H9 (cell line): ENCODE data around the gene PPP1R27. TPM values are rescaled to one million over a fixed set of nuclear protein-coding genes. Genes with fewer than 3 reads are reported as not detected.

Experiments
- DNase-seq: peaks from one replicate; pipeline ENCODE4 v3.0.0-alpha.2; 2017
- H2AFZ ChIP-seq: one replicate; pipeline ENCODE4 v1.6.1; 2013; ENCODE audit warnings: mild to moderate bottlenecking, low read length, control low read depth, moderate library complexity
- H2AK5ac ChIP-seq: 2 replicates; pipeline ENCODE4 v1.6.1; 2013; ENCODE audit warnings: low read length, control low read depth, mixed read lengths; ENCODE audit not compliant: insufficient read length
- H2BK120ac ChIP-seq: one replicate; pipeline ENCODE4 v1.6.1; 2013; ENCODE audit warnings: low read depth, mild to moderate bottlenecking, low read length, control low read depth, inconsistent platforms; ENCODE audit not compliant: poor library complexity, severe bottlenecking
- H2BK12ac ChIP-seq: 2 replicates; pipeline ENCODE4 v1.6.1; 2013; ENCODE audit warnings: low read length, control low read depth, mixed read lengths, low read depth; ENCODE audit not compliant: insufficient read length
- H2BK15ac ChIP-seq: 2 replicates; pipeline ENCODE4 v1.6.1; 2013; ENCODE audit warnings: low read depth, low read length, control low read depth
- H2BK20ac ChIP-seq: one replicate; pipeline ENCODE4 v1.6.1; 2013; ENCODE audit warnings: low read depth, mild to moderate bottlenecking, low read length, control low read depth, inconsistent platforms; ENCODE audit not compliant: poor library complexity, severe bottlenecking
- H2BK5ac ChIP-seq: 2 replicates; pipeline ENCODE4 v1.6.1; 2013; ENCODE audit warnings: low read length, control low read depth, mixed read lengths; ENCODE audit not compliant: insufficient read length
- H3K14ac ChIP-seq: 2 replicates; pipeline ENCODE4 v1.6.1; 2013; ENCODE audit warnings: low read length, control low read depth; ENCODE audit not compliant: insufficient read depth
- H3K18ac ChIP-seq: 2 replicates; pipeline ENCODE4 v1.6.1; 2013; ENCODE audit warnings: low read depth, mild to moderate bottlenecking, mixed read lengths, low read length, control low read depth; ENCODE audit not compliant: insufficient read length
- H3K23ac ChIP-seq: 2 replicates; pipeline ENCODE4 v1.6.1; 2013; ENCODE audit warnings: low read length, control low read depth, mixed read lengths, low read depth; ENCODE audit not compliant: insufficient read length
- H3K23me2 ChIP-seq: 2 replicates; pipeline ENCODE4 v1.6.1; 2013; ENCODE audit warnings: low read depth, mild to moderate bottlenecking, mixed read lengths, low read length, control low read depth; ENCODE audit not compliant: insufficient read length, poor library complexity, severe bottlenecking
- H3K27ac ChIP-seq: 2 replicates; pipeline ENCODE4 v1.5.1; 2013; ENCODE audit warnings: low read length, control low read depth, mixed read lengths, low read depth; ENCODE audit not compliant: insufficient read length
- H3K27me3 ChIP-seq: 2 replicates; pipeline ENCODE4 v1.6.1; 2013; ENCODE audit warnings: low read length, control low read depth, inconsistent platforms; ENCODE audit not compliant: insufficient read depth
- H3K4ac ChIP-seq: 2 replicates; pipeline ENCODE4 v1.6.1; 2013; ENCODE audit warnings: low read depth, mild to moderate bottlenecking, control low read depth, inconsistent platforms, low read length, moderate library complexity
- H3K4me1 ChIP-seq: 2 replicates; pipeline ENCODE4 v1.6.1; 2013; ENCODE audit warnings: low read length, control low read depth, inconsistent platforms; ENCODE audit not compliant: insufficient read depth
- H3K4me2 ChIP-seq: 2 replicates; pipeline ENCODE4 v1.6.1; 2013; ENCODE audit warnings: low read length, control low read depth, mixed read lengths; ENCODE audit not compliant: insufficient read length, insufficient read depth
- H3K56ac ChIP-seq: 2 replicates; pipeline ENCODE4 v1.6.1; 2013; ENCODE audit warnings: low read depth, mild to moderate bottlenecking, mixed read lengths, low read length, control low read depth; ENCODE audit not compliant: insufficient read length
- H3K79me1 ChIP-seq: 2 replicates; pipeline ENCODE4 v1.6.1; 2013; ENCODE audit warnings: low read depth, mild to moderate bottlenecking, moderate library complexity, low read length, control low read depth, inconsistent platforms; ENCODE audit not compliant: insufficient read depth, poor library complexity, severe bottlenecking
- H3K79me2 ChIP-seq: 2 replicates; pipeline ENCODE4 v1.6.1; 2013; ENCODE audit warnings: low read length, control low read depth, inconsistent platforms; ENCODE audit not compliant: insufficient read depth
- H3K9ac ChIP-seq: 2 replicates; pipeline ENCODE4 v1.6.1; 2013; ENCODE audit warnings: low read length, control low read depth, mixed read lengths; ENCODE audit not compliant: insufficient read length; ENCODE audit errors: extremely low read depth
- H3K9me3 ChIP-seq: one replicate; pipeline ENCODE4 v1.6.1; 2013; ENCODE audit warnings: low read depth, low read length, inconsistent platforms; ENCODE audit not compliant: control insufficient read depth
- H3T11ph ChIP-seq: one replicate; pipeline ENCODE4 v1.6.1; 2013; ENCODE audit warnings: mild to moderate bottlenecking, low read length, control low read depth, inconsistent platforms
- H4K20me1 ChIP-seq: one replicate; pipeline ENCODE4 v1.6.1; 2013; ENCODE audit not compliant: control insufficient read depth, insufficient read length, insufficient read depth
- H4K5ac ChIP-seq: 2 replicates; pipeline ENCODE4 v1.6.1; 2013; ENCODE audit warnings: low read depth, mild to moderate bottlenecking, mixed read lengths, low read length, control low read depth; ENCODE audit not compliant: insufficient read length
- H4K8ac ChIP-seq: replicated peaks from 2 replicates; pipeline ENCODE4 v1.6.1; 2013; ENCODE audit warnings: low read length, control low read depth, mixed read lengths, low read depth; ENCODE audit not compliant: insufficient read length
- H4K91ac ChIP-seq: 2 replicates; pipeline ENCODE4 v1.6.1; 2013; ENCODE audit warnings: low read depth, mild to moderate bottlenecking, moderate library complexity, mixed read lengths, low read length, control low read depth; ENCODE audit not compliant: insufficient read length
- H3K27ac Mint-ChIP-seq, 3 experiments: 2 replicates in 2 of 3; 3 replicates in 1 of 3; pipeline ENCODE4 v1.8.0; 2020 to 2021; ENCODE audit warnings: mixed read lengths in 3 of 3, mild to moderate bottlenecking in 1 of 3, moderate library complexity in 1 of 3
- H3K27me3 Mint-ChIP-seq: 2 replicates; pipeline ENCODE4 v1.8.0; 2021; ENCODE audit warnings: low read depth, mild to moderate bottlenecking, moderate library complexity, mixed read lengths
- H3K36me3 Mint-ChIP-seq, 3 experiments: 2 replicates in 2 of 3; 3 replicates in 1 of 3; pipeline ENCODE4 v1.8.0; 2020 to 2021; ENCODE audit warnings: low read depth in 3 of 3, mixed read lengths in 3 of 3; ENCODE audit not compliant: insufficient read depth in 1 of 3
- H3K4me1 Mint-ChIP-seq, 2 experiments: 2 replicates each; pipeline ENCODE4 v1.8.0; 2020; ENCODE audit warnings: mixed read lengths in 2 of 2
- H3K4me3 Mint-ChIP-seq, 2 experiments: 2 replicates in 1 of 2; 3 replicates in 1 of 2; pipeline ENCODE4 v1.8.0; 2020 to 2021; ENCODE audit warnings: mild to moderate bottlenecking in 2 of 2, mixed read lengths in 2 of 2, moderate library complexity in 1 of 2
- H3K9me3 Mint-ChIP-seq, 2 experiments: 2 replicates in 1 of 2; 3 replicates in 1 of 2; pipeline ENCODE4 v1.8.0; 2020; ENCODE audit warnings: mild to moderate bottlenecking in 2 of 2, mixed read lengths in 2 of 2, moderate library complexity in 1 of 2
- WGBS: extraction: QIAGEN DNeasy Blood & Tissue Kit; methylation state at CpG from one replicate; pipeline ENCODE4 v1.1.7; 2013; ENCODE audit warnings: missing lambda C conversion rate, low lambda C conversion rate, mixed read lengths; ENCODE audit not compliant: insufficient read length; ENCODE audit errors: extremely low coverage; 5-methylcytosine and 5-hydroxymethylcytosine counted together
- total RNA-seq: library from RNA; stranded (reverse); gene quantifications from 2 replicates; pipeline ENCODE4 v1.2.1, GENCODE V29; 2021
- TF ChIP-seq, protein P1 (sequence below): fragments of 200-600 bp; sonication (generic); conservative IDR thresholded peaks from 3 replicates; pipeline ENCODE4 v1.8.0; 2021; ENCODE audit warnings: antibody characterized with exemption, mild to moderate bottlenecking

The PPP1R27 gene
- total RNA-seq, 1 experiment from 2014 or later: 0.22 TPM

DNA sequence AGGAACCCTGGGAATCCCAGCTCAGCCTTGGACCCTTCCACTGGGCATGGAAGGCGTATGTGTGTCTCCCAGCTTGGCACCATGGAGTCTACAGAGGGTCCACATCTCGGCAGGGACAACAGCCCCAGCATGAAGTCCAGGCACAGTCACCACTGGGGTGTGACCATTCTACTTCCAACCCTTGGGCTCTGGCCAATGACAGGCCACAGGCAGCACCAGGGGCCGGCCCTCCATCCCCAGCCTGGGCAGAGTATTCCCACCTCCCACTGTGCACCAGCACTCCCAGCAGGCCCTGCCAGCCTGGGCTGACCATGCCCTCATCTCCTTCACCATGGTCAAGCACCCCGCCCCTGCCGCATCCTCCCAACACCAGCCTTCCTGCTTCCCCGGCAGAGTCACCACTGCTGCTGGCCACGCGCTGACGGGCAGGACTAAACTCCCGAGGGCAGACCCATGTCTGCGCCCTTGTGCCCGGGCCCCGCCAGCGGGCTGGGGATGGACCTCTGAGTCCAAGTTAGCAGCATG, 9.5 kb upstream of the PPP1R27 start:
- Histone ChIP-seq H4K5ac (no peak overlapping the region), H3K79me1 (no peaks in the 10 kb centered on the region), H4K91ac (no peak overlapping the region), H3K79me2 (no peaks in the 10 kb centered on the region), H3T11ph (no peak overlapping the region), H3K14ac (no peak overlapping the region; the same call in 1 of the 2 replicates), H2BK20ac (no peak overlapping the region), H3K9me3 (no peaks in the 10 kb centered on the region), H2BK12ac (no peak overlapping the region), H3K23ac (no peak overlapping the region), H2BK15ac (no peak overlapping the region), H2BK5ac (no peak overlapping the region), H3K4me1 (no peaks in the 10 kb centered on the region), H3K27me3 (no peaks in the 10 kb centered on the region), H4K20me1 (no peaks in the 10 kb centered on the region), H2BK120ac (no peak overlapping the region), H3K9ac (no peak overlapping the region), H3K56ac (no peak overlapping the region), H3K23me2 (no peaks in the 10 kb centered on the region), H2AK5ac (no peak overlapping the region), H3K4me2 (no peak overlapping the region), H3K4ac (no peak overlapping the region), H4K8ac (no peak overlapping the region), H2AFZ (no peak overlapping the region), H3K27ac (no peak overlapping the region), H3K18ac (no peak overlapping the region)
- Mint-ChIP-seq H3K4me1 (peaks cover 3% of the 10 kb centered on the region in 2 experiments; a peak in 2 of 4 replicates), H3K27me3 (no peaks in the 10 kb centered on the region), H3K36me3 (peaks cover 19 to 57% (median 42%) of the 10 kb centered on the region in 3 experiments; a peak in 6 of 7 replicates), H3K4me3 (no peak overlapping the region), H3K9me3 (no peaks in the 10 kb centered on the region), H3K27ac (peak overlapping the region in 1 of 3 experiments; percentile 60; a peak in 1 of 7 replicates)
- WGBS: no CpG with 5 or more reads among the region's 14 CpGs
- TF ChIP-seq, protein P1, sequence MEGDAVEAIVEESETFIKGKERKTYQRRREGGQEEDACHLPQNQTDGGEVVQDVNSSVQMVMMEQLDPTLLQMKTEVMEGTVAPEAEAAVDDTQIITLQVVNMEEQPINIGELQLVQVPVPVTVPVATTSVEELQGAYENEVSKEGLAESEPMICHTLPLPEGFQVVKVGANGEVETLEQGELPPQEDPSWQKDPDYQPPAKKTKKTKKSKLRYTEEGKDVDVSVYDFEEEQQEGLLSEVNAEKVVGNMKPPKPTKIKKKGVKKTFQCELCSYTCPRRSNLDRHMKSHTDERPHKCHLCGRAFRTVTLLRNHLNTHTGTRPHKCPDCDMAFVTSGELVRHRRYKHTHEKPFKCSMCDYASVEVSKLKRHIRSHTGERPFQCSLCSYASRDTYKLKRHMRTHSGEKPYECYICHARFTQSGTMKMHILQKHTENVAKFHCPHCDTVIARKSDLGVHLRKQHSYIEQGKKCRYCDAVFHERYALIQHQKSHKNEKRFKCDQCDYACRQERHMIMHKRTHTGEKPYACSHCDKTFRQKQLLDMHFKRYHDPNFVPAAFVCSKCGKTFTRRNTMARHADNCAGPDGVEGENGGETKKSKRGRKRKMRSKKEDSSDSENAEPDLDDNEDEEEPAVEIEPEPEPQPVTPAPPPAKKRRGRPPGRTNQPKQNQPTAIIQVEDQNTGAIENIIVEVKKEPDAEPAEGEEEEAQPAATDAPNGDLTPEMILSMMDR: no peak
- DNase-seq: no peak
